GM23338 (cell line): ENCODE measurements around the gene ATP10A.

Source experiments
- CREB1 ChIP-seq: fragments of 250-450 bp; sonication (Bioruptor Pico); IDR thresholded peaks from 2 replicates; pipeline ENCODE4 v1.5.0; 2020; ENCODE audit warnings: low read depth, mild to moderate bottlenecking, moderate library complexity
- CTCF ChIP-seq, 2 experiments: fragments of 200-600 bp in 1 of 2; sonication (generic) in 1 of 2; conservative IDR thresholded peaks; 2 replicates each; pipeline versions ENCODE4 v1.5.1 to v1.6.1; 2016 to 2017; ENCODE audit warnings: antibody characterized with exemption in 2 of 2, low read depth in 2 of 2, mild to moderate bottlenecking in 2 of 2, moderate library complexity in 1 of 2
- ETS1 ChIP-seq: IDR thresholded peaks from 2 replicates; pipeline ENCODE4 v1.6.1; 2016; ENCODE audit warnings: antibody characterized with exemption
- EZH2 ChIP-seq: fragments of 200-600 bp; sonication (generic); IDR thresholded peaks from one replicate; pipeline ENCODE4 v1.8.0; 2017; ENCODE audit warnings: antibody characterized with exemption, mild to moderate bottlenecking, low read depth; ENCODE audit not compliant: unreplicated experiment
- NANOG ChIP-seq: IDR thresholded peaks from 2 replicates; pipeline ENCODE4 v1.6.1; 2016; ENCODE audit warnings: antibody characterized with exemption, borderline replicate concordance
- REST ChIP-seq: IDR thresholded peaks from one replicate; pipeline ENCODE4 v1.6.1; 2018; ENCODE audit warnings: antibody characterized with exemption; ENCODE audit not compliant: unreplicated experiment

GRCh38 chr15:25890529-25890928 lies 27.4 kb upstream of the ATP10A start:
- no peak for TF ChIP-seq CTCF (conservative IDR thresholded peaks at IDR 0.05; ENCODE audit: low read depth in 2 of 2)
- TF ChIP-seq EZH2, result no peak
- no peak for TF ChIP-seq ETS1
- TF ChIP-seq NANOG, result no peak
- TF ChIP-seq REST, result no peak
- no peak for TF ChIP-seq CREB1 (CRISPR knock-in tag)
